Heart left ventricle (tissue), 13 donors: ENCODE measurements around the gene WFIKKN2.

Experiments
- CTCF ChIP-seq, 12 donors: fragments of 200-600 bp; sonication (generic) in 4 of 12; IDR thresholded peaks; one replicate each; pipeline versions ENCODE4 v1.5.0 to v1.8.0; 2018 to 2022; ENCODE audit warnings: antibody characterized with exemption in 12 of 12, mild to moderate bottlenecking in 5 of 12
- POLR2A ChIP-seq, 2 donors: fragments of 450-650 bp; IDR thresholded peaks; one replicate each; pipeline ENCODE4 v1.6.1; 2017; ENCODE audit warnings: antibody characterized with exemption in 2 of 2, mild to moderate bottlenecking in 2 of 2, moderate library complexity in 2 of 2
- donor health status: ischemic (EF 13 %, LVEDD 7.1; RV severe dilation, severe dysfunction).
- donor health status: DM: no; HTN: yes; CAD: no.
- donor health status: DM: no; HTN: no; CAD: no.
- donor health status: ischemic (EF 25% LVEDD 6.9; RV normal size, moderate dysfunction).
- donor health status: ischemic (EF 25% LVEDD 5.7; RV mildly dilated, moderate dysfunction).
- donor health status: ischemic (EF 35%, LVEDD 5.7; RV mildly dilated, moderate dysfunction).
- donor health status: nonischemic (EF 11% LVEDD 7.7; RV severe dilation, severe dysfunction).
- donor health status: DM: yes; HTN: yes; CAD: no.
- donor health status: PGD.
- donor health status: ischemic (EF 29% LVEDD 5.4; RV normal size, mild dysfunction).
- donor health status: nonischemic (EF 23%, LVEDD 6.1; RV moderate dilation, normal function).

DNA sequence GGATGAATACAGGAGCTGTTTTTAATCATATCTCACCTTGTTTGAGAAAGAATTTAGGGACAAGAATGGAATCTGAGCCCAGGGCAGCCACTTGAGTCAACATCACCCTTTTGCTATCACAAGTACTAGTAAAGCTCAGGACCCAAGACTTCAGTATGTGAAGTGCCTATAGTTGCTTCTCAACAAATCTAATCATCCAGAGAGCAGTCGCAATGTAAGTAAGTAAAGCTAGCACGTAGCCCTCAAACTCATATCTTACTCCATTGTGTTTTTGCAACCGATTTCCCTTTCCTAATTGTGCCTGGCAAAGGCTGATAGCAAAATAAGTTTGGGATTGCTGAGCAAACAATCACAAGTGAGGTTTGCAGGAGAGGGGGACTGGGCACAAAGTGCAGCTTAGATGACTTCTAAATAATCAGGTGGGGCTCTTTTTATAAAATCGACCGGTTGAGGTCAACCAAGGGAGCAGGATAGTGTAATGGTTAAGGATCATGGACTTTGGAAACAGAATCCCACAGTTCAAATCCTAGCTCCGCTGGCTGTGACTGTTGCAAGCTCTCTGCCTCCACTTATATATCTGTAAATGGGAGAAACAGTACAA lies 17.7 kb downstream of the WFIKKN2 start:
- no peak for TF ChIP-seq POLR2A (IDR thresholded peaks at IDR 0.05)
- no peak for TF ChIP-seq CTCF (IDR thresholded peaks at IDR 0.05)
